GM21360 (cell line): Measurements from ENCODE around the gene AGRN.
"Not testable (repeated sequence)": the region's sequence is repeated elsewhere in the genome, so short reads cannot be mapped to it uniquely, and the experiment has no call there.

Experiments used
- ATAC-seq: cut with Tn5 transposase; IDR thresholded peaks from one replicate; pipeline ENCODE4 v1.9.1; 2021; ENCODE audit warnings: mild to moderate bottlenecking, moderate library complexity; ENCODE audit not compliant: unreplicated experiment

The AGRN gene

DNA sequence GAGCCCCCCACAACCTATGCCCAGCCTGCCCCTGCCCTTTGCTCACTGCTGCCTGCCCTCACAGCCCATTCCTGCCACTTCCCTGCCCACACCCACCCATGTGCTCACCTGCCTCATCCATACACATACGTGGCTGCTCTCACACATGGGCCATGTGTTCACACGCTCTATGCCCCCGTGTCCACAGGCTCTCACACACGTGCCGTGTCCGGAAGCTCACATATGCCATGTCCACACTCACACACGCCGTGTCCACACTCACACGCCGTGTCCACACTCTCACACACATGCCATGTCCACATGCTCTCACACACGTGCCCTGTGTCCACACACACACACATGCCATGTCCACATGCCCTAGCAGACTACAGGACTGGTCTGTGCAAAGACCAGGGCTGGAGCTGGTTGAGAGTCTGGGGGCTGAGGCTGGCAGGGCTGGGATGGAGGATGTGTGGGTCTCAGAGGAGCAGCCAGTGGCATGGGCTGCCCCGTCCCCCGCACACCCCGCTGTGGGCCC lies 54.8 kb downstream of the AGRN start:
- ATAC-seq = no peak

DNA sequence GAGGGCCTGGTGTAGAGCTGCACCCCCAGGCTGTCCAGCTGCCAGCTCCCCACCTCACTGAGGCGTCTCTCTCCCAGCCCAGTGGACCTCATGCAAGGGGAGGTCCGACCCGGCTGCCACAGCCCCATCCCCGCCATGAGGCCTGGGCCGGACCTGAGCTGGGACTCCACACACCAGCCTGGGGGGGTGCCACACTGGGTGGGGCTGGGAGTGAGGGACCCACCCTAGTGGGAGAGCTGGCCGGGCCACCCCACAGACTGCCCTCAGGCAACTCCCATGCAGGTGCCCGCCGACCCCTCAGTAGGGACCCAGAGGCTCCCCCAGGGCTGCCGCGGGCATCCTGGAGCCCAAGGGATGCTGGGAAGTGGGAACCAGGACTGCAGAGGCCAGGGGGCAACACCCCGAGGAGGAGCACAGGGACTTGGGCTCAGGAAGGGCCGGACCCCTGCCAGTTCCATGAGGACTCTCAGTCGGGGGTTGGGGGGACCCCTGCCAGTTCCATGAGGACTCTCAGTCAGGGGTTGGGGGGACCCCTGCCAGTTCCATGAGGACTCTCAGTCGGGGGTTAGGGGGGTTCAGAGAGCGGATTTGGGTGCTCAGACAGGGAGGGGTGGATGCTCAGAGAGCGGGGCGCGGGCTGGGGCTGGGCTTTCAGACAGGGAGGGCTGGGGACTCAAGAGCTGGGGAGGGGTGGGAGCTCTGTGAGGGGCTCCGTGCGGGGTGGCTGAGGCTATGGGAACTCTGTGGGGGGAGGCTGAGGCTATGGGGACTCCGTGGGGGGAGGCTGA lies 55.4 kb downstream of the AGRN start:
- ATAC-seq = no peak

DNA sequence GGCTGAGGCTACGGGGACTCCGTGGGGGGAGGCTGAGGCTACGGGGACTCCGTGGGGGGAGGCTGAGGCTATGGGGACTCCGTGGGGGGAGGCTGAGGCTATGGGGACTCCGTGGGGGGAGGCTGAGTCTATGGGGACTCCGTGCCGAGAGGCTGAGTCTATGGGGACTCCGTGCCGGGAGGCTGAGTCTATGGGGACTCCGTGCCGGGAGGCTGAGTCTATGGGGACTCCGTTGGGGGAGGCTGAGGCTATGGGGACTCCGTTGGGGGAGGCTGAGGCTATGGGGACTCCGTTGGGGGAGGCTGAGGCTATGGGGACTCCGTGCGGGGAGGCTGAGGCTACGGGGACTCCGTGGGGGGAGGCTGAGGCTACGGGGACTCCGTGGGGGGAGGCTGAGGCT lies 57.5 kb downstream of the AGRN start:
- not testable (repeated sequence) for ATAC-seq

DNA sequence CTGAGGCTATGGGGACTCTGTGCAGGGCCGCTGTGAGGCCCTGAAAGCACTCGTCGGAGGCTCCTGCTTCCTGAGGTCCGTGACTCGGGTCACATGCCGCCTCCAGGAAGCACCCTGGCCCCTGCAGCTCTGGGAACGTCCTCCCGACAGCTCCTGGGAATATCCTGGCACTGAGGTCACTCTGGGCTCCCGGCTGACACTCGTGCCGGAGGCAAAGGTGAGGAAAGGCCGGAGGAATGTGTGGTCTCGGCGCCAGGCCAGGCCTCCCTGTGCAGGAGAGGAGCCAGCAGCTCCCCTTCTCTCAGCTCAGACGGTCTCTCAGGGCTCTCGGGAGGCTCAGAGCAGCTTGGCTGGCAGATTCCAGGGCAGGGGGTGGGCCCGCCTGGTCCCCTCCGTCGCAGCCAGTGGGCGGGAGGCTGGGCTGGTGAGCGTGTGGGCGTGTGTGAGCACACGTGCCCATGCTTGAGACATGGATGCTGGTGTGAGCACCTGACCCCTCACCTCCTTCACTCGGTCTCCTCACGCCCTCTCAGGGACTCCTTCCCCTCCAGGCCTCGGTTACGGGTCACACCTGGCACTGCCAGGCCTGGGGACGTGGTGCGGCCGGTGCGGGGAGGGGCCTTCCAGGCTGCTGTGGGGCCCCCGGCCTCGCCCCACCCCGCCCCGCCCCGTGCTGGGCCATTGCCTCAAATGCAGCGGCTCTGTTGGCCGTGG lies 59.6 kb downstream of the AGRN start:
- ATAC-seq = no peak

DNA sequence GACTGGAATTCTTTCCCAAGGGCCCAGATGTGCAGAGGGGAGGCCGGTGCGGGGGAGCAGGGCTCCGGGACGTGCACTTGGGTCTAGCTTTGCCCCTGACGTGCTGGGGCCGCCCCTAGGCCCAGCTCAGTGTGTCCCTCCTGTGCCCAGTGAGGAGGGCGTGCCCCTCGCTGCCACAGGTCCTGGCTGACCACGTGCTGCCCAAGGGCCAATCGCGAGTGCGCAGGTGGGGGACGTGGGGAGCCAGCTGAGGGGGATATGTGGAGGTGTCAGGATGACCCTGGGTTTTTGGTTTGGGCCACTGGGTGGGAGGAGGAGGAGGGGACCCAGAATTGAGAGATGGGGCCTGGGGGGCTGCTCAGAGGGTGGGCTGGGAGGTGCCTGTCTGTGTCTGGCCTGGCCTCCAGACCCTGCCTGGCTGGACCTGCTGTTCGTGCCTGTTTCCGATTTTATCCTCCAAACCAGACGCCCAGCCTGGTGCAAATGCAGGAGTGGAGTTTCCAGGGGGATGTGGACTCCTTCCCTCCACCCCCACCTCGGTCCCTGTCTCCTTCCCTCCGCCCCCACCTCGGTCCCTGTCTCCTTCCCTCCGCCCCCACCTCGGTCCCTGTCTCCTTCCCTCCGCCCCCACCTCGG lies 60.3 kb downstream of the AGRN start:
- no peak for ATAC-seq

DNA sequence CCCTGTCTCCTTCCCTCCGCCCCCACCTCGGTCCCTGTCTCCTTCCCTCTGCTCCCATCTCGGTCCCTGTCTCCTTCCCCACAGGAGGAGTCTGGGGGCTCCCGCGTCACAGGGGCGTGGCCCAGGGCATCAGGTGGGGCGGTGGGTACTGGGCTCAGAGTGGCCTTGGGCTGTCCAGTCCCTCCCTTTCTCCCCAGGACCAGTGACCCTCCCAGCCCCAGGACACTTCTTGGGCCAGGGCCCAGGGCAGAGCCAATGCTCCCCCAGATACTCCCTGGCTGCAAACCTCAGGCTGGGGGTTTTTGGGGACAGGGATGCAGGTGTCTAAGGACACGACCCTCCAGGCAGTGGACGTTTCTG lies 61.0 kb downstream of the AGRN start:
- no peak for ATAC-seq

DNA sequence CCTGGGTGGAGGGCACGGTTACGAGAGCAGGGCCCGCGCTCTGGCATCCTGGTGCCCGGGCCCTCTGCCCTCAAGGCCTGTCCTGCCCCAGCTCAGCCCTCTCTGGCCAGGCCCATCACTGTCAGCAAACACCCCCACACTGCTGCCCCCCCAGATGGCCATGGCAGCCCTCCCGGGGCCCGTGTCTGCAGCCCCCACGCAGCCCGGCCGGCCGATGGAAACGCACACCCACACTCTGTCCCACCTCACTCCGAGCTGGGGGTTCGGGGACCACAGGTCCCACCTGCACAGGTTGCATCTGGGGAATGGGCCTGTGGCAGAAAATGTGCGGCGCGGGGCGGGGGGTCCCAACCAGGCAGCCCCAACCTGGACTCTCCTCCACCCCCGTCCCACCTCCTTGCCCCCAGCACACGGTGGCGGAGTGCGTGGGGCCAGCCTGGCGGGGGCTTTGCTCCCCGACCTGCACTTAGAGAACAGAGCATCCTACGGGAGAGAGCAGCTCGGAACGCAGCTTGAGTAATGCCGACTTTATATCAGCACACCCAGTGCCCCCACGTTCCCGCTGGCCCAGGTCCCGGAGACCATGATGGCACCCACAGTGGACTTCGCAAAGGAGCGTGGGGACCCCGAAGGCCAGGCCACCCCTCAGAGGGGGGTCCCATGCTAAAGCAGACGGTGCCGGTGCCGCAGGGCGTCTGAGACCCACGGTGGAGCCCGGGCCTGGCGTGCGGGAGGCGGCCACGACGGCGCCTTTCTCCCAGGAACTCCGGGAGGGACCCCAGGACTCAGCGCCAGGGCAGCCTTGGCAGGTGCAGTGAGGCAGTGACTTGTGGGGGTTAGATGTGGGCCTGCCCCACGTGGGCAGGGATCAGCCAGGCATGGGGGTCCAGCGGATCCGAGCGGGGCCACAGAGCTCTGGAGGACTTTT lies 61.7 kb downstream of the AGRN start:
- ATAC-seq = no peak

DNA sequence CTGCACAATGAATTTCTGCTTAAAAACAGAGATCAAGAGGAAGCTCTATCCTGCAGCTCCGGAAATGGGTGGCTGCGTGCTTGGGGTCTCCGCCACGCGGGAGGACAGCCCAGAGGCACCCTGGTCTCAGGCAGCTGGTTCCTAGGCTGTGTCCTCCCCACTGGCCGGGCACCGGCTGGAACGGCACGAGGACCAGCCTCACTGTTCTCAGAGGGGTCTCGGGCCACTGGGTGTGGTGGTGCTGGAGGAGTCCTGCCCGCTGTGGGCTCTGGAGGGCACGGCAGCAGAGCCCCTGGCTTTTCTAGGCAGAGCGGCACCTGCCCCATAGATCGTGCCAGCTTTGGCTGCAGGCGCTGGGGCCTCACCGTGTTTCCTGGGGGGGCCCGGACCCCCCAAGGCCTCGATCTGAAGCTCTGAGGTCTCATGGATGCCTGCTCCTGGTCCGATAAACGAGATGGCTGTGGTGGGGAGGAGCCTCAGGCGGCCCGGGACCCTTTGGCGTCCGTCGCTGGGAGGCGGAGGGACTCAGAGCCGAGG lies 62.4 kb downstream of the AGRN start:
- ATAC-seq = no peak

DNA sequence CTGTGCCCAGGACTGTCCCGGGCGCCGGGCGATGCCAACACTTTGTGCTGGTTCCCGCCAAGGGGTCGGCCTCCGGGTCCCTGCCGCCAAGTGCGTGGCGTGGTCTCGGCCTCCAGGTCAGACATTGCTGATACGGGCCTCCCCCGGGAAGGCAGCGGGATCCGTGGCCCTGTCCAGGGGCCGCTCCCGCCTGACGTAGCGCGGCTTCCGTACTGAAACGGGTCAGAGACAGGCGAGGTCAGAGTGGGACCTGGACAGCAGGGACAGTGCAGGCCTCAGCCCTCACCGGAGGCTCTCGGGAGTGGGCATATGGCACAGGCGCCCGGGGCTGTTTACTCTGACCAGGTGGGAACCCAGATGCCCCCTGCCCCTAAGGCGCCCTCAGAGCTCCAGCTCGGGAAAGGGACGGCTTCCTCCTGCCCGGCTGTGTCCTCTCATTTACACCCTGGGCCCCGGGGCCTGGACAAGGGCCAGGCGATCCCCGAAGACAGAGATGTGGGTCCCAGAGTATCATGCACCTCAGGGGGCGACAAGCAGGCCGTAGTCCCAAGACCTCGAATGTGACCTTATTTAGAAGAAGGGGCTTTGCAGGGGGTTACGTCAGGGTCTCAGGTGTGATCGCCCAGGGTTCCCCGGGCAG lies 63.0 kb downstream of the AGRN start:
- no peak for ATAC-seq

DNA sequence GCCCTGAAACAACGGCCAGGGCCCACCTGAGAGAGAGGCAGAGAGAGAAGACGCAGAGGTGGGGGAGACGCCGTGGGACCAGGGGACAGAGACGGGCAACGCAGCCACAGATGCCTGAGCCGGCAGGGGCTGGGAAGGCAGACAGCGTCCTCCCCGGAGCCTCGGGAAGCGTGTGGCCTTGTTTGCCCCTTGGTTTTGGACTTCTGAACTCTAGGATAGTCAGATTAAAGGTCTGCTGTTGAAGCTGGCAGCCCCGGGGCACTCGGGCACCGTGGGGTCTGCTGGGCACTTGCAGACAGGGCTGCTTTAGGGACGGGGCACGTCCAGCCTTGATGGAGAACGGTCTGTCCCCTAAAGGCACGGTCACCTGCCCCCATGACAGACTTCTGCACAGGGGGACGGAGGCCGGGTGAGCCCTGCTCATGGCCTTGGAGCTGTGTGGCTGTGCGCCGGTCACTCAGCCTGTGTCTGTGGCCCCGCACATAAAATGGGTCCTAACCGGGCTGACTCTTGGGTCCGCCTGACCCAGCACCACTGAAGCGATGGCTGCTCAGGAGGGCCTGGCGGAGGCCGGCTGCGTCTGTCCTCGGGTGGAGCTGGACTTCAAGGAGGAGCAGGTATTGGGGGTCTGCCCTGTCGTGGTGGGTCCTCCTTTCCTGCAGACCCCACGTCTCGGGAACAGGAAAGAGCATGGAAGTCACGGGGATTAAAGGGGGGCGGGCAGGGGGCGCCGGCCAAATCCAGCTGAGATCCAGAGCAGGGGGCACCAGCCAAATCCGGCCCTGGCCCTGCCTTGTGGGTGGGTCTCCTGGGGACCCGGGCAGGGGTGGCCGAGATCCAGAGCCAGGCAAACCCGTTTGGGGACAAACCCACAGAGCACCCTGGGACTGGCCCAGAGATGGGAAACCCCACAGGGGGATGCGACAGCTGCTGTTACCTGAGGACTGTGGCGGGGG lies 63.8 kb downstream of the AGRN start:
- no peak for ATAC-seq

DNA sequence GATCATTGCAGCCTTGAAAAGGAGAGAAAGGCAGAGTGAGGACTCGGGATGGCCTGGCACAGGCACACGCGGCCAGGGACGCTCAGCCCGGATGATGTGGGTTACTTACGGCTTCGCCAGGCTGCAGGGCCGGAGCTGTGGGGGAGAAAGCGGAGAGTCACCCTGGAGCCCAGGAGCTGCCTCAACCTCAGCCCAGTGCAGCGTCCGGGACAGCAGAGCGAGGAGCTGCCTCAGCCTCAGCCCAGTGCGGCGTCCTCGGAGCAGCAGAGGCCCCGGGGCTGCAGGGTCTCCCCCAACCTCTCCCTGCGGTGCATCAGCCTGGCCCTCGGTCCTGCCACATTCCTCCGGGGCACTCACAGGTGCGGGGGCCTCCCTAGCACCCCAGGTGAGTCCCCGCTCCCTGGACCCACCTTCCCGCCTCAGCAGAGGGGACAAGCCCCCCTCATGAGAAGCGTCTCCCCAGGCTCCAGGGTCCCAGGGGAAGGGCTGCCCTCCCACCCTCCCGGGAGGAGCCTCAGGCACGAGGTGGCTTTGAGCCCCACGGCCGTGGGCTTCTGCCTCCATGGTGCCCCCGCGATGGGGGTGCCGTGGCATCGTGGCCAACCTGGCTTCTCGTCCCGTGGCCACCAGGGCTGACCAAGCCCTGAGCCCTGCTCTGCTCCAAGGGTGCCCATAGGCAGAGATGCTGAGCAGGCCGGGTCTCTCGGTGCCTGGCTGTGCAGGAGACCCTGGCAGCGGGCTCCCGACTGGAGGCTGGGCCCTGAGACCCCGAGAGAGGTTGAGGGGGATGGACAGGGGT lies 64.7 kb downstream of the AGRN start:
- no peak for ATAC-seq

DNA sequence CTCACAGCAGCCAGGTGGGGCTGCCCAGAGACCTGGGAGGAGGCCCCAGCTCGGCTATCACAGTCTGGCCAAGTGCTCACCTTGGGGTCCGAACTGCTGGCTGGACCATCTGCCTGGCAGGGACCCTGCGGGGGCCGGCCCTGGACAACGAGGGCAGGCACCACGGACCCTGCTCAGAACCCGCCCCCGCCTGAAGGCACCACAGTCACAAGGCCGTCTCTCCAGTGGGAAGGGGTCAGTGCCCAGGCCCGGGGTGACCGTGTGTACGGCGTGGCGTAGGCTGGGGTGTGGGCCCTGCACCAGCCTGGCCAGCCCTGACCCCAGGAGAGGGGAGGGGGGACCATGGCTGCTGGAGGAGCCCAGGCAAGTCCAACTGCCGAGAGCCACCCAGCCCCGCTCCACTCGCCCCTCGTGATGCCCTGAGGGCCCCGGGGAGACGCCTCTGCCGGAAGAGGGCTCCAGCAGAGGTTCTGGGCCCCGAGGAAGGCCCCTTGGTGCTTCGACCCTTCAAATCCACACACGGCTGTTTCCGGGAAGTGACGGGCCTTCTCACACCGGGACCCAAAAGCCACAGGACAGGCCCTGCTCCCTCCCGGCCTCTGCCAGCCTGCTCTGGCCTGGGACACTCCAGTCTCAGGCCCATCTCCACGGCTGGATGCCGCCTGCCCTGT lies 65.4 kb downstream of the AGRN start:
- ATAC-seq = no peak

DNA sequence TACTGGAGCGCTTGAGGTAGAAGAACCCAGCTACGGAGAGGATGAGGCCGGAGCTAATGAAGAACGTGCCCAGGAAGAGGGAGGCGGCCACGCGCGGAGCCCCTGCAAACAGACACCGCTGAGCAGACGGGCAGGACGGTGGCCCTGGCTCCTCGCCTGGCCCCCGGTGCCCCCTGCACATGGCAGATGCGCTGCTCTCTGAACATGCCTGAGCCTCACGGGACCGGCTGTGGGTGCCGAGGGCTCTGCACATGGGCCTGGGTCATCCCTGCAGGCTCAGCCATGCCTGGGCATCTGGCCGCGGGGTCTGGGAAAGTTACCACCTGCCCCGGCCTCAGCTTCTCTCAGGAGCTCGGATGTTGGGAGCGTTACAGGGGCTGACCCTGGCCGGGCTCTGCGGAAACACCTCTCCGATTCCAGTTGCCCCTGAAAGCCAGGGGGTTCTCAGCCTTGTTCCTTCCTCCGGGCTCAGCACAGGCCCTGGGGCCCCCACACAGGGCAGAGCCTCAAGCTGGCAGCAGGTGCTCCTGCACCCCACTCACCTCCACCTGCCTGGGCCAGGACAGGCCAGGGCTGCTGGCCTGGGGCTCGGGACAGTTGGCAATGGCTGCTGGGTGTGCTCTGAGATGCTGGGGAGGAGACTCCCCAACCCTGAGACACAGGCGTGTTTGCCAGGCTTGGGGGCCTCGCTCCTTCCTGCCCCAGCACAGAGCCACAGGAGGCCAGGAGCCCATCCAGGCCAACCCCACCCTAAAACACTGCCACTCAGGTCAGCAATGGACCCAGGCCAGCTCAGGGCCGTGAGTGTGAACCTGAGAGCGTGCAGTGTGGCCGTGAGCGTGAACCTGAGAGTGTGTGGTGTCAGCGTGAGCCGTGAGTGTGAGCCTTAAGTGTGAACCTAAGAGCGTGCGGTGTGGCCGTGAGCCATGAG lies 66.3 kb downstream of the AGRN start:
- no peak for ATAC-seq

DNA sequence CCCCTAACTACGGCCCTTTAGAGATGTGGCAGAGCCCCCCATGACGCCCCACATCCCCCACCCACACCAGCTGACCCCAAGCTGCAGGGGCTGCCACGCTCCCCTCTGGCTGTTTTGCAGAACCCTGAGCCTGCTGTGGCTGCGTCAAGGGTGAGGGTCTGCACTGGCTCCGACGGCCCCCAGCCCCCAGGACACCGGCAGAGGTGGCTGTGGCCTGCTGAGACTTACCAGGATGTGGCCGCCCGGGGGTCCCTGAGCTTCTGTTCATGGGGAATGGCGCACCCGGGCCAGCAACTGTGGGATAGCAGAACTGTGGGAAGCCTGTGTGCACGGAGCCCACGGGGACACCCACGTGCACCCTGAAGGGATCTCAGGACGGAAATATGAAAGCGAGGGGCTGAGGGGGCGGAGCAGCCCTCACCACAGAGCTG lies 67.0 kb downstream of the AGRN start:
- ATAC-seq = no peak

DNA sequence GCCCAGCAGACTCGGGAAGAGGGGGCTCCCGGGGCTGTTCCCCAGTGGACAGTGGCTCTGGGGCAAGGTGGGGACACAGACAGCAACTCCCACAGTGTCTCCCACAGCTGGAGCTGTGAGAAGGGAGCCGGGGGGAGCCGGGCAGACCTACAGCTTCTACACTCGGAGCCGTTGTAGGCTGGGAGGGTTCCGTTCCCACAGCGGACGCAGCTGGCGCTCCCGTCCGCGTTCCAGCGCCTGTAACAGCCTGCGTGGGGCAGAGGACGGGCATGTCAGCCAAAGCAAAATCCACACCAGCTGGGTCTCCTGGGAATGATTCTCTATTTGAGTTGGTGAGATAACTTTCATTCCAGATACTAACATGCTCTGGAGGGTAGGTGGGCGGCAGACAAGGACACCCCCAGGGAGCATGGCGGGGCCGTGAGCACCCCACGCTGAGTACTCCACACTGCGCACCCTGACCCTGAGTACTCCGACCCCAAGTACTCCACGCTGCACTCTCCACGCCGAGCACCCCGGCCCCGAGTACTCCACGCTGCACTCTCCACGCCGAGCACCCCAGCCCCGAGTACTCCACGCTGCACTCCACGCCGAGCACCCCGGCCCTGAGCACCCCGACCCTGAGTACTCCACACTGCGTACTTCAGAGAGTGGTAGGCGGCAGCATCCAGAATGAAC lies 67.6 kb downstream of the AGRN start:
- no peak for ATAC-seq
